Measurements from ENCODE around the gene C1orf21.
A peak's percentile ranks its signal among the peaks of the same experiment; 100 is the strongest.

C1orf21 gene

GRCh38 chr1:184635347-184635979 lies 248.6 kb downstream of the C1orf21 start:
- no peak for DNase-seq

- no peak for DNase-seq
Measured at GRCh38 chr1:184635980-184636431, 249.2 kb downstream of the C1orf21 start.

- DNase-seq: no peak
Measured at GRCh38 chr1:184637664-184638240, 250.9 kb downstream of the C1orf21 start.

GRCh38 chr1:184639205-184639604 lies 252.4 kb downstream of the C1orf21 start:
- no peak for DNase-seq

- DNase-seq: no peak
Measured at GRCh38 chr1:184640505-184640904, 253.7 kb downstream of the C1orf21 start.

GRCh38 chr1:184641894-184642293 lies 255.1 kb downstream of the C1orf21 start:
- no peak for DNase-seq

- no peak for DNase-seq
Measured at GRCh38 chr1:184643661-184644060, 256.8 kb downstream of the C1orf21 start.

GRCh38 chr1:184644771-184645170 lies 257.9 kb downstream of the C1orf21 start:
- DNase-seq: no peak

- no peak for DNase-seq
Measured at GRCh38 chr1:184646178-184646701, 259.4 kb downstream of the C1orf21 start.

- no peak for DNase-seq
Measured at GRCh38 chr1:184646824-184647223, 260.0 kb downstream of the C1orf21 start.

GRCh38 chr1:184647471-184647870 lies 260.6 kb downstream of the C1orf21 start:
- no peak for DNase-seq

GRCh38 chr1:184648160-184648855 lies 261.5 kb downstream of the C1orf21 start:
- DNase-seq: no peak

- DNase-seq: no peak
Measured at GRCh38 chr1:184648856-184649201, 262.0 kb downstream of the C1orf21 start.

- DNase-seq: no peak
Measured at GRCh38 chr1:184649451-184649888, 262.6 kb downstream of the C1orf21 start.

- no peak for DNase-seq
Measured at GRCh38 chr1:184650177-184650866, 263.5 kb downstream of the C1orf21 start.

- no peak for DNase-seq
Measured at GRCh38 chr1:184655185-184655584, 268.4 kb downstream of the C1orf21 start.

- no peak for DNase-seq
Measured at GRCh38 chr1:184656221-184656620, 269.4 kb downstream of the C1orf21 start.

GRCh38 chr1:184658055-184658454 lies 271.2 kb downstream of the C1orf21 start:
- DNase-seq: no peak

- DNase-seq: no peak
Measured at GRCh38 chr1:184660462-184661191, 273.8 kb downstream of the C1orf21 start.

- no peak for DNase-seq
Measured at GRCh38 chr1:184661801-184662200, 275.0 kb downstream of the C1orf21 start.

GRCh38 chr1:184664042-184664660 lies 277.3 kb downstream of the C1orf21 start:
- DNase-seq: peak; percentile 69

- DNase-seq: no peak
Measured at GRCh38 chr1:184664661-184665060, 277.8 kb downstream of the C1orf21 start.
